Endothelial cell of umbilical vein (primary cell): ENCODE measurements around the gene CIBAR2. TPM values are rescaled to one million over a fixed set of nuclear protein-coding genes. Genes with fewer than 3 reads are reported as not detected.

Experiments
- BruUV-seq: library from RNA; stranded (reverse); fragments of 400-500 nt; replicated peaks from 2 replicates; lab custom pipeline; 2021; lab: Mats Ljungman, UMichigan
- CTCF ChIA-PET: fragments of 300-600, 350-600 bp; sonication (Branson Sonifier 250); formaldehyde crosslinking; loops from one replicate; lab custom pipeline; 2021; ENCODE audit warnings: antibody characterized with exemption, inconsistent platforms; lab: Charles Lee
- POLR2A ChIA-PET: fragments of 300-600, 350-600 bp; sonication (Branson Sonifier 250); formaldehyde crosslinking; loops from one replicate; lab custom pipeline; 2021; ENCODE audit warnings: antibody characterized with exemption, inconsistent platforms; lab: Charles Lee
- DNase-seq: peaks from one replicate; pipeline ENCODE4 v3.0.0-alpha.2; 2011; ENCODE audit warnings: low read depth, low spot score
- FAIRE-seq: peaks from 2 replicates; lab custom pipeline; 2011; peaks lifted over from hg19 to GRCh38; lab: Jason Lieb, UNC
- H2AFZ ChIP-seq: 2 replicates; pipeline ENCODE4 v1.6.0; 2012; ENCODE audit warnings: low read depth, low read length, control low read depth, inconsistent platforms
- H3K27ac ChIP-seq: 2 replicates; pipeline ENCODE4 v1.5.1; 2011; ENCODE audit warnings: low read depth, mild to moderate bottlenecking, control low read depth, low read length, moderate library complexity; ENCODE audit not compliant: insufficient read depth
- H3K27me3 ChIP-seq, 2 experiments: 2 replicates each; pipeline versions ENCODE4 v1.6.0 to v1.6.1; 2011; ENCODE audit warnings: low read length in 2 of 2, mixed read lengths in 1 of 2; ENCODE audit not compliant: control insufficient read depth in 2 of 2, insufficient read depth in 2 of 2
- H3K36me3 ChIP-seq, 2 experiments: 2 replicates in 1 of 2; 3 replicates in 1 of 2; pipeline ENCODE4 v1.5.1; 2011; ENCODE audit warnings: low read length in 2 of 2, mild to moderate bottlenecking in 1 of 2, moderate library complexity in 1 of 2; ENCODE audit not compliant: control insufficient read depth in 2 of 2, insufficient read depth in 2 of 2; ENCODE audit errors: extremely low read depth in 1 of 2
- H3K4me1 ChIP-seq: 3 replicates; pipeline ENCODE4 v1.5.1; 2011; ENCODE audit warnings: mild to moderate bottlenecking, low read length; ENCODE audit not compliant: control insufficient read depth, insufficient read depth; ENCODE audit errors: extremely low read depth
- H3K4me2 ChIP-seq: 2 replicates; pipeline ENCODE4 v1.6.1; 2011; ENCODE audit warnings: low read length, control low read depth, mixed read lengths; ENCODE audit not compliant: insufficient read depth
- H3K4me3 ChIP-seq, 3 experiments: fragments of 200-600 bp in 1 of 3; sonication (generic), shearing (Covaris generic) in 1 of 3; replicated peaks in 1 of 3; 2 replicates each; pipeline ENCODE4 v1.5.1; 2011 to 2016; ENCODE audit warnings: control low read depth in 3 of 3, low read length in 3 of 3, mild to moderate bottlenecking in 2 of 3, inconsistent platforms in 1 of 3, low read depth in 1 of 3, moderate library complexity in 1 of 3; ENCODE audit not compliant: insufficient read depth in 1 of 3
- H3K79me2 ChIP-seq: 2 replicates; pipeline ENCODE4 v1.6.0; 2012; ENCODE audit warnings: low read length, inconsistent platforms; ENCODE audit not compliant: control insufficient read depth, insufficient read depth
- H3K9ac ChIP-seq: replicated peaks from 2 replicates; pipeline ENCODE3; 2011; ENCODE audit warnings: low read length, control low read depth; ENCODE audit not compliant: insufficient read depth; ENCODE audit errors: extremely low read depth
- H3K9me1 ChIP-seq: replicated peaks from 3 replicates; pipeline ENCODE4 v1.6.0; 2011; ENCODE audit warnings: mild to moderate bottlenecking, low read length; ENCODE audit not compliant: control insufficient read depth, insufficient read depth; ENCODE audit errors: extremely low read depth
- H3K9me3 ChIP-seq: replicated peaks from 2 replicates; pipeline ENCODE4 v1.5.1; 2012; ENCODE audit warnings: low read length, inconsistent platforms; ENCODE audit not compliant: control insufficient read depth, insufficient read depth
- H4K20me1 ChIP-seq: replicated peaks from 2 replicates; pipeline ENCODE3; 2011; ENCODE audit warnings: mild to moderate bottlenecking, low read length; ENCODE audit not compliant: control insufficient read depth, insufficient read depth; ENCODE audit errors: extremely low read depth
- CTCF ChIP-seq, 2 donors: IDR thresholded peaks; 1 replicate in 1 of 2; 2 replicates in 1 of 2; pipeline ENCODE4 v1.5.1; 2011; ENCODE audit warnings: low read length in 2 of 2, mild to moderate bottlenecking in 2 of 2, moderate library complexity in 2 of 2, control low read depth in 1 of 2, inconsistent platforms in 1 of 2, low read depth in 1 of 2; ENCODE audit not compliant: insufficient read depth in 1 of 2; ENCODE audit errors: extremely low read depth in 1 of 2
- EZH2 ChIP-seq: IDR thresholded peaks from 2 replicates; pipeline ENCODE4 v1.6.1; 2012; ENCODE audit warnings: borderline replicate concordance, low read depth, mild to moderate bottlenecking, moderate library complexity, low read length, inconsistent platforms; ENCODE audit not compliant: severe bottlenecking
- GATA2 ChIP-seq: IDR thresholded peaks from 2 replicates; pipeline ENCODE4 v1.7.0; 2011; ENCODE audit warnings: low read depth, mild to moderate bottlenecking, moderate library complexity, mixed read lengths, low read length; ENCODE audit not compliant: insufficient read length, insufficient read depth
- JUN ChIP-seq: IDR thresholded peaks from 2 replicates; pipeline ENCODE4 v1.6.1; 2011; ENCODE audit warnings: borderline replicate concordance, low read depth; ENCODE audit not compliant: insufficient read length, insufficient read depth
- MYC ChIP-seq: IDR thresholded peaks from one replicate; pipeline ENCODE4 v1.6.1; 2011; ENCODE audit warnings: mild to moderate bottlenecking, low read depth, low read length
- POLR2AphosphoS5 ChIP-seq: IDR thresholded peaks from 2 replicates; pipeline ENCODE4 v1.6.1; 2012; ENCODE audit warnings: low read depth, mild to moderate bottlenecking, control low read depth, low read length, moderate library complexity; ENCODE audit not compliant: insufficient read depth
- dilution Hi-C: fragments of 300-500 bp; cut with MboI; formaldehyde crosslinking; loops from one replicate; pipeline ENCODE4 v1.15.0; 2019; ENCODE audit warnings: low sequenced_read_pairs; ENCODE audit not compliant: extremely low pct_ligation_motif_present
- intact Hi-C: fragments of 100-400 bp; cut with micrococcal nuclease; formaldehyde crosslinking; loops from one replicate; pipeline ENCODE4 v1.10.0; 2022
- polyA plus RNA-seq, 4 experiments: library from polyadenylated mRNA; depleted of rRNA in 3 of 4; stranded (reverse) in 3 of 4; unstranded in 1 of 4; fragments of >200 nt; gene quantifications; 2 replicates each; pipeline versions ENCODE4 v1.2.1 to v1.2.3, GENCODE V29; 2011 to 2012; ENCODE audit warnings: missing spikeins in 1 of 4
- total RNA-seq: library from RNA; stranded (reverse); gene quantifications from 2 replicates; pipeline ENCODE4 v1.2.3, GENCODE V29; 2021

The CIBAR2 gene
- total and polyA plus RNA-seq, 2 donors (not counting 3 experiments of a cell fraction or from before 2014, with no cell fraction given): 0.07 TPM; not detected in 1

- no peaks in the 10 kb centered on the region for H3K36me3 ChIP-seq
- ChIA-PET POLR2A (no interaction called here), CTCF (no interaction called here)
- H3K79me2 ChIP-seq: no peaks in the 10 kb centered on the region
- H3K9me3 ChIP-seq: no peaks in the 10 kb centered on the region
- TF ChIP-seq MYC (no peak), EZH2 (no peak), CTCF (IDR thresholded peaks at IDR 0.05; ENCODE audit: extremely low read depth in 1 of 2, insufficient read depth in 1 of 2, low read depth in 1 of 2, low read length in 2 of 2) (no peak), POLR2AphosphoS5 (no peak), JUN (no peak), GATA2 (no peak)
- no peak overlapping the region for H2AFZ ChIP-seq
- intact Hi-C loops: no loop called here
- no peaks in the 10 kb centered on the region for H3K4me1 ChIP-seq
- H3K27me3 ChIP-seq: no peaks in the 10 kb centered on the region
- dilution Hi-C loops: no loop called here
- H3K4me3 ChIP-seq: no peak overlapping the region
- no peak overlapping the region for H3K27ac ChIP-seq
- H3K4me2 ChIP-seq: no peak overlapping the region
- FAIRE-seq (no peak), DNase-seq (no peak)
- no peak overlapping the region for H3K9ac ChIP-seq
- no peaks in the 10 kb centered on the region for H3K9me1 ChIP-seq
- BruUV-seq: no TSS peak
- no peaks in the 10 kb centered on the region for H4K20me1 ChIP-seq
These were observed 63.2 kb downstream of the CIBAR2 start for GRCh38 chr16:85048921-85049562.

Other genes starting within 250 kb of the CIBAR2 start
- 40.4 and 44.1 TPM in 2 replicates for gene ZDHHC7, start 100.9 kb downstream of the CIBAR2 start, total RNA-seq
- gene ZDHHC7, start 100.9 kb downstream of the CIBAR2 start, polyA plus RNA-seq: 46.2 and 76.3 TPM in 2 replicates
- 3.6 and 4.3 TPM in 2 replicates for gene KIAA0513, start 84.7 kb downstream of the CIBAR2 start, total RNA-seq
- gene KIAA0513, start 84.7 kb downstream of the CIBAR2 start, polyA plus RNA-seq: 1.8 and 2.2 TPM in 2 replicates